ENCODE data around the gene PTPN3.

PTPN3 gene

GRCh38 chr9:109428854-109429253, 69.3 kb downstream of the PTPN3 start:
- Histone ChIP-seq H3K36me3 (peaks cover 41 to 90% (median 53%) of the 10 kb centered on the region in 3 donors), H3K27me3 (no peaks in the 10 kb centered on the region), H3K4me1 (no peaks in the 10 kb centered on the region), H3K27ac (no peak overlapping the region), H3K9me3 (no peaks in the 10 kb centered on the region), H3K4me3 (no peak overlapping the region)
- DNase-seq: no peak
- no peak for TF ChIP-seq CTCF (IDR thresholded peaks at IDR 0.05)
- intact Hi-C loops (cut with DNase I; ENCODE audit: low total_unique reads): no loop called here

- no peak for TF ChIP-seq CTCF (IDR thresholded peaks at IDR 0.05)
- Histone ChIP-seq H3K4me3 (no peak overlapping the region), H3K4me1 (no peaks in the 10 kb centered on the region), H3K27me3 (no peaks in the 10 kb centered on the region), H3K9me3 (no peaks in the 10 kb centered on the region), H3K27ac (no peak overlapping the region), H3K36me3 (peaks cover 39 to 84% (median 53%) of the 10 kb centered on the region in 3 donors)
- intact Hi-C loops (cut with DNase I; ENCODE audit: low total_unique reads): no loop called here
- no peak for DNase-seq
Observed at GRCh38 chr9:109427886-109428285, 70.2 kb downstream of the PTPN3 start.

- no peaks in the 10 kb centered on the region for H3K27me3 ChIP-seq
- H3K27ac ChIP-seq: no peak overlapping the region
- DNase-seq: no peak
- no peak for TF ChIP-seq CTCF (IDR thresholded peaks at IDR 0.05)
- peaks cover 32 to 84% (median 46%) of the 10 kb centered on the region in 3 donors for H3K36me3 ChIP-seq
- H3K4me1 ChIP-seq: no peaks in the 10 kb centered on the region
- H3K9me3 ChIP-seq: no peaks in the 10 kb centered on the region
- no peak overlapping the region for H3K4me3 ChIP-seq
- intact Hi-C loops (cut with DNase I; ENCODE audit: low total_unique reads): no loop called here
Observed at GRCh38 chr9:109426626-109427402, 71.3 kb downstream of the PTPN3 start.

GRCh38 chr9:109424618-109425017, 73.5 kb downstream of the PTPN3 start:
- Histone ChIP-seq H3K36me3 (peaks cover 31 to 84% (median 38%) of the 10 kb centered on the region in 3 donors), H3K4me1 (no peaks in the 10 kb centered on the region), H3K9me3 (no peaks in the 10 kb centered on the region), H3K27ac (no peak overlapping the region), H3K27me3 (no peaks in the 10 kb centered on the region), H3K4me3 (no peak overlapping the region)
- peak in 1 of 2 donors; percentile 48 for DNase-seq
- no peak for TF ChIP-seq CTCF (IDR thresholded peaks at IDR 0.05)
- intact Hi-C loops (cut with DNase I; ENCODE audit: low total_unique reads): no loop called here

- H3K4me1 ChIP-seq: no peaks in the 10 kb centered on the region
- H3K4me3 ChIP-seq: no peak overlapping the region
- no peak for TF ChIP-seq CTCF (IDR thresholded peaks at IDR 0.05)
- DNase-seq: no peak
- H3K36me3 ChIP-seq: peaks cover 28 to 82% (median 39%) of the 10 kb centered on the region in 3 donors
- H3K27me3 ChIP-seq: no peaks in the 10 kb centered on the region
- intact Hi-C loops (cut with DNase I; ENCODE audit: low total_unique reads): no loop called here
- no peaks in the 10 kb centered on the region for H3K9me3 ChIP-seq
- no peak overlapping the region for H3K27ac ChIP-seq
Observed at GRCh38 chr9:109423877-109424276, 74.2 kb downstream of the PTPN3 start.
